HepG2 (cell line): ENCODE results near the gene ADSS1. TPM values are rescaled to one million over a fixed set of nuclear protein-coding genes. Genes with fewer than 3 reads are reported as not detected.

Experiments used
- ARHGAP35 ChIP-seq: sonication (generic); formaldehyde crosslinking; IDR thresholded peaks from 2 replicates; pipeline ENCODE4 v1.9.0; 2022; ENCODE audit warnings: mild to moderate bottlenecking, inconsistent platforms, moderate library complexity, missing genetic modification reagents, borderline replicate concordance
- ATF1 ChIP-seq: IDR thresholded peaks from 2 replicates; pipeline ENCODE4 v1.6.1; 2016; ENCODE audit warnings: mild to moderate bottlenecking, control low read depth
- FOXO1 ChIP-seq: sonication (generic); formaldehyde crosslinking; IDR thresholded peaks from 2 replicates; pipeline ENCODE4 v1.4.0; 2020; ENCODE audit warnings: missing genetic modification reagents
- HDAC1 ChIP-seq: sonication (generic); formaldehyde crosslinking; IDR thresholded peaks from 2 replicates; pipeline ENCODE4 v1.5.1; 2020; ENCODE audit warnings: mild to moderate bottlenecking, missing genetic modification reagents
- ISL2 ChIP-seq: sonication (generic); formaldehyde crosslinking; IDR thresholded peaks from 2 replicates; pipeline ENCODE4 v1.5.0; 2020; ENCODE audit warnings: missing genetic modification reagents
- KLF6 ChIP-seq: IDR thresholded peaks from 2 replicates; pipeline ENCODE4 v1.8.0; 2016; ENCODE audit warnings: missing biosample characterization, missing genetic modification reagents
- PITX1 ChIP-seq: sonication (generic); formaldehyde crosslinking; IDR thresholded peaks from 2 replicates; pipeline ENCODE4 v1.5.1; 2020; ENCODE audit warnings: mild to moderate bottlenecking, missing genetic modification reagents
- SAFB2 ChIP-seq: sonication (generic); formaldehyde crosslinking; IDR thresholded peaks from 2 replicates; pipeline ENCODE4 v1.5.1; 2020; ENCODE audit warnings: missing genetic modification reagents, low read depth, mild to moderate bottlenecking, borderline replicate concordance
- SMC3 ChIP-seq: IDR thresholded peaks from 2 replicates; pipeline ENCODE4 v1.6.1; 2011; ENCODE audit warnings: low read length, improper control_type of control experiment
- STAG1 ChIP-seq: sonication (generic); formaldehyde crosslinking; IDR thresholded peaks from 2 replicates; pipeline ENCODE4 v1.4.0; 2020; ENCODE audit warnings: missing genetic modification reagents
- TOPORS ChIP-seq: sonication (generic); formaldehyde crosslinking; IDR thresholded peaks from 2 replicates; pipeline ENCODE4 v1.8.0; 2023; ENCODE audit warnings: mild to moderate bottlenecking, missing genetic modification reagents
- ZBTB42 ChIP-seq: sonication (generic); formaldehyde crosslinking; IDR thresholded peaks from 2 replicates; pipeline ENCODE4 v1.5.0; 2020; ENCODE audit warnings: mild to moderate bottlenecking, missing genetic modification reagents
- ZNF263 ChIP-seq: sonication (generic); formaldehyde crosslinking; IDR thresholded peaks from 2 replicates; pipeline ENCODE4 v1.4.0; 2020; ENCODE audit warnings: missing genetic modification reagents
- ZNF274 ChIP-seq: sonication (generic); formaldehyde crosslinking; IDR thresholded peaks from 2 replicates; pipeline ENCODE4 v1.5.1; 2020; ENCODE audit warnings: mild to moderate bottlenecking, missing genetic modification reagents
- ZNF569 ChIP-seq: sonication (generic); formaldehyde crosslinking; IDR thresholded peaks from 2 replicates; pipeline ENCODE4 v1.5.0; 2020; ENCODE audit warnings: mild to moderate bottlenecking, missing genetic modification reagents, moderate library complexity, borderline replicate concordance
- ZNF761 ChIP-seq: sonication (generic); formaldehyde crosslinking; conservative IDR thresholded peaks from 2 replicates; pipeline ENCODE4 v1.4.0; 2020; ENCODE audit warnings: mild to moderate bottlenecking, missing genetic modification reagents
- ZNF775 ChIP-seq: sonication (generic); formaldehyde crosslinking; IDR thresholded peaks from 2 replicates; pipeline ENCODE4 v1.4.0; 2020; ENCODE audit warnings: missing genetic modification reagents, mild to moderate bottlenecking, moderate library complexity, borderline replicate concordance
- polyA plus RNA-seq, 8 experiments: library from polyadenylated mRNA; depleted of rRNA in 3 of 8; stranded (reverse) in 7 of 8; unstranded in 1 of 8; fragments of >200 nt; fragmentation: Illumina TruSeq in 4 of 8; extraction: Trizol in 4 of 8; gene quantifications; 2 replicates each; pipeline versions ENCODE4 v1.2.1 to v1.2.3, GENCODE V29; 2011 to 2016; ENCODE audit warnings: low read depth in 4 of 8, missing spikeins in 1 of 8, mixed read lengths in 1 of 8; ENCODE audit not compliant: insufficient read depth in 1 of 8
- total RNA-seq, 5 experiments: library from RNA; depleted of rRNA; stranded (reverse); fragments of >200 nt; fragmentation: Illumina TruSeq; extraction: Trizol; gene quantifications; 2 replicates each; pipeline ENCODE4 v1.2.3, GENCODE V29; 2016; ENCODE audit warnings: low read depth in 1 of 5
- TF ChIP-seq, protein P1 (sequence below): sonication (generic); formaldehyde crosslinking; IDR thresholded peaks from 2 replicates; pipeline ENCODE4 v1.5.0; 2020; ENCODE audit warnings: mild to moderate bottlenecking, missing genetic modification reagents, moderate library complexity
- TF ChIP-seq, protein P2 (sequence below): sonication (generic); formaldehyde crosslinking; IDR thresholded peaks from 2 replicates; pipeline ENCODE4 v1.9.0; 2022; ENCODE audit warnings: low read depth, missing genetic modification reagents
- TF ChIP-seq, protein P3 (sequence below): sonication (generic); formaldehyde crosslinking; IDR thresholded peaks from 2 replicates; pipeline ENCODE4 v1.5.1; 2020; ENCODE audit warnings: missing genetic modification reagents, mild to moderate bottlenecking, borderline replicate concordance
- TF ChIP-seq, protein P4 (sequence below): sonication (generic); formaldehyde crosslinking; IDR thresholded peaks from 2 replicates; pipeline ENCODE4 v1.9.0; 2021; ENCODE audit warnings: missing genetic modification reagents, borderline replicate concordance

Gene ADSS1
- total and polyA plus RNA-seq, 2 of the 13 experiments (the other 11 are each of a cell fraction or from before 2014, with no cell fraction given) = 1.0 to 36.7 TPM

DNA sequence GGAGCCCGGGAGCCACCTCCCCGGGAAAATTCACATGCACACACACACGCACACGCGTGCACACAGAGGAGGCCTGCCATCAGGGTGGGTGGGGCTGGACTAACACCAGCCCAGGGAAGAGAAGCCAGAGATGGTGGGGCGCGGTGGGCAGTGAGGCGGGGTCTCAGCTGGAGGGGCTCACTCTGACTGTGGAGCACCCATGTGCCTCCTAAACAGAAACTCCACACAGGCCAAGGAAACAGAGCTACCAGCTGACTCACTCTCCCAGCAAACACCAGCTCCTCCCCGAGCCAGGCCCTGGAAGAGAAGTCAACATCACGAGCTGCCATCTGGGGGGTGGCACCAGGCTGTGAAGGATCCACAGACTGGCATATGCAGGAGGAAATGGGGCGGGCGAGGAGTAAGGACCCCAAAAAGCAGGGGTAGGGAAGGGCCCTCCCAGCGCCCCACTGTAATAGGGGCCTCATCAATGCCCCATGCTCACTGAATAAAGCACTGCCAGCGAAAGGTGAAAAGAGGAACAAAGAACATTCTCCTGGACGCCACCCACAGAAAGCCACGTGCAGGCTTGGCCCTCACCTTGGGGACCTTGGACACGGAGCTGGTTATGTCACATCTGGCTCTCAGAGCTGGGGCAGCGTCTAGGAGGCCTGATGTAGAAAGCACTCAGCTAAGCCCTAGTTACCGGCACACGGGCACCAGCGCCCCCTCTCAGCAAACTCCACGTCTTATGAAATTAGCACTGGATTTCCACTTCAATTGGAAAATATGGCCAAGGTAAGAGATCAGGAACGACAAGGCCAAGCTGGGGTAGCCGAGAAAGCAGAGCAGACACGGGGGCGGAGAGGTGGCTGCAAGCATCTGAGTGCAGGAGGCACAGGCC is 43.0 kb upstream of the ADSS1 start (continued):
- no peak for TF ChIP-seq ZNF569 (CRISPR knock-in tag)
- TF ChIP-seq ZNF775 (CRISPR knock-in tag) = no peak
- TF ChIP-seq ATF1 (CRISPR knock-in tag) = no peak
- no peak for TF ChIP-seq HDAC1 (CRISPR knock-in tag)
- no peak for TF ChIP-seq ZBTB42 (CRISPR knock-in tag)
- TF ChIP-seq PITX1 = peak; percentile 61; the same call in 1 of the 2 replicates
- TF ChIP-seq, protein P1, sequence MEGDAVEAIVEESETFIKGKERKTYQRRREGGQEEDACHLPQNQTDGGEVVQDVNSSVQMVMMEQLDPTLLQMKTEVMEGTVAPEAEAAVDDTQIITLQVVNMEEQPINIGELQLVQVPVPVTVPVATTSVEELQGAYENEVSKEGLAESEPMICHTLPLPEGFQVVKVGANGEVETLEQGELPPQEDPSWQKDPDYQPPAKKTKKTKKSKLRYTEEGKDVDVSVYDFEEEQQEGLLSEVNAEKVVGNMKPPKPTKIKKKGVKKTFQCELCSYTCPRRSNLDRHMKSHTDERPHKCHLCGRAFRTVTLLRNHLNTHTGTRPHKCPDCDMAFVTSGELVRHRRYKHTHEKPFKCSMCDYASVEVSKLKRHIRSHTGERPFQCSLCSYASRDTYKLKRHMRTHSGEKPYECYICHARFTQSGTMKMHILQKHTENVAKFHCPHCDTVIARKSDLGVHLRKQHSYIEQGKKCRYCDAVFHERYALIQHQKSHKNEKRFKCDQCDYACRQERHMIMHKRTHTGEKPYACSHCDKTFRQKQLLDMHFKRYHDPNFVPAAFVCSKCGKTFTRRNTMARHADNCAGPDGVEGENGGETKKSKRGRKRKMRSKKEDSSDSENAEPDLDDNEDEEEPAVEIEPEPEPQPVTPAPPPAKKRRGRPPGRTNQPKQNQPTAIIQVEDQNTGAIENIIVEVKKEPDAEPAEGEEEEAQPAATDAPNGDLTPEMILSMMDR (CRISPR knock-in tag) = peak; percentile 70
- TF ChIP-seq ARHGAP35 = no peak
- peak; percentile 35; the same call in 1 of the 2 replicates for TF ChIP-seq ZNF274 (CRISPR knock-in tag)
- TF ChIP-seq, protein P2, sequence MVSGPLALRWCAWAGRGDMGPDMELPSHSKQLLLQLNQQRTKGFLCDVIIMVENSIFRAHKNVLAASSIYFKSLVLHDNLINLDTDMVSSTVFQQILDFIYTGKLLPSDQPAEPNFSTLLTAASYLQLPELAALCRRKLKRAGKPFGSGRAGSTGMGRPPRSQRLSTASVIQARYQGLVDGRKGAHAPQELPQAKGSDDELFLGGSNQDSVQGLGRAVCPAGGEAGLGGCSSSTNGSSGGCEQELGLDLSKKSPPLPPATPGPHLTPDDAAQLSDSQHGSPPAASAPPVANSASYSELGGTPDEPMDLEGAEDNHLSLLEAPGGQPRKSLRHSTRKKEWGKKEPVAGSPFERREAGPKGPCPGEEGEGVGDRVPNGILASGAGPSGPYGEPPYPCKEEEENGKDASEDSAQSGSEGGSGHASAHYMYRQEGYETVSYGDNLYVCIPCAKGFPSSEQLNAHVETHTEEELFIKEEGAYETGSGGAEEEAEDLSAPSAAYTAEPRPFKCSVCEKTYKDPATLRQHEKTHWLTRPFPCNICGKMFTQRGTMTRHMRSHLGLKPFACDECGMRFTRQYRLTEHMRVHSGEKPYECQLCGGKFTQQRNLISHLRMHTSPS (CRISPR knock-in tag) = peak; percentile 82
- peak; percentile 69 for TF ChIP-seq STAG1
- TF ChIP-seq SMC3 = 0 out of 2 replicates have a peak, but pooled peaks have one; percentile 30
- TF ChIP-seq SAFB2 = no peak
- TF ChIP-seq, protein P3, sequence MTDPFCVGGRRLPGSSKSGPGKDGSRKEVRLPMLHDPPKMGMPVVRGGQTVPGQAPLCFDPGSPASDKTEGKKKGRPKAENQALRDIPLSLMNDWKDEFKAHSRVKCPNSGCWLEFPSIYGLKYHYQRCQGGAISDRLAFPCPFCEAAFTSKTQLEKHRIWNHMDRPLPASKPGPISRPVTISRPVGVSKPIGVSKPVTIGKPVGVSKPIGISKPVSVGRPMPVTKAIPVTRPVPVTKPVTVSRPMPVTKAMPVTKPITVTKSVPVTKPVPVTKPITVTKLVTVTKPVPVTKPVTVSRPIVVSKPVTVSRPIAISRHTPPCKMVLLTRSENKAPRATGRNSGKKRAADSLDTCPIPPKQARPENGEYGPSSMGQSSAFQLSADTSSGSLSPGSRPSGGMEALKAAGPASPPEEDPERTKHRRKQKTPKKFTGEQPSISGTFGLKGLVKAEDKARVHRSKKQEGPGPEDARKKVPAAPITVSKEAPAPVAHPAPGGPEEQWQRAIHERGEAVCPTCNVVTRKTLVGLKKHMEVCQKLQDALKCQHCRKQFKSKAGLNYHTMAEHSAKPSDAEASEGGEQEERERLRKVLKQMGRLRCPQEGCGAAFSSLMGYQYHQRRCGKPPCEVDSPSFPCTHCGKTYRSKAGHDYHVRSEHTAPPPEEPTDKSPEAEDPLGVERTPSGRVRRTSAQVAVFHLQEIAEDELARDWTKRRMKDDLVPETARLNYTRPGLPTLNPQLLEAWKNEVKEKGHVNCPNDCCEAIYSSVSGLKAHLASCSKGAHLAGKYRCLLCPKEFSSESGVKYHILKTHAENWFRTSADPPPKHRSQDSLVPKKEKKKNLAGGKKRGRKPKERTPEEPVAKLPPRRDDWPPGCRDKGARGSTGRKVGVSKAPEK (CRISPR knock-in tag) = no peak
- TF ChIP-seq ISL2 = no peak
- TF ChIP-seq FOXO1 = no peak
- TF ChIP-seq, protein P4, sequence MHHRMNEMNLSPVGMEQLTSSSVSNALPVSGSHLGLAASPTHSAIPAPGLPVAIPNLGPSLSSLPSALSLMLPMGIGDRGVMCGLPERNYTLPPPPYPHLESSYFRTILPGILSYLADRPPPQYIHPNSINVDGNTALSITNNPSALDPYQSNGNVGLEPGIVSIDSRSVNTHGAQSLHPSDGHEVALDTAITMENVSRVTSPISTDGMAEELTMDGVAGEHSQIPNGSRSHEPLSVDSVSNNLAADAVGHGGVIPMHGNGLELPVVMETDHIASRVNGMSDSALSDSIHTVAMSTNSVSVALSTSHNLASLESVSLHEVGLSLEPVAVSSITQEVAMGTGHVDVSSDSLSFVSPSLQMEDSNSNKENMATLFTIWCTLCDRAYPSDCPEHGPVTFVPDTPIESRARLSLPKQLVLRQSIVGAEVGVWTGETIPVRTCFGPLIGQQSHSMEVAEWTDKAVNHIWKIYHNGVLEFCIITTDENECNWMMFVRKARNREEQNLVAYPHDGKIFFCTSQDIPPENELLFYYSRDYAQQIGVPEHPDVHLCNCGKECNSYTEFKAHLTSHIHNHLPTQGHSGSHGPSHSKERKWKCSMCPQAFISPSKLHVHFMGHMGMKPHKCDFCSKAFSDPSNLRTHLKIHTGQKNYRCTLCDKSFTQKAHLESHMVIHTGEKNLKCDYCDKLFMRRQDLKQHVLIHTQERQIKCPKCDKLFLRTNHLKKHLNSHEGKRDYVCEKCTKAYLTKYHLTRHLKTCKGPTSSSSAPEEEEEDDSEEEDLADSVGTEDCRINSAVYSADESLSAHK (CRISPR knock-in tag) = no peak
- 0 out of 2 replicates have a peak, but pooled peaks have one; percentile 16 for TF ChIP-seq ZNF761
- peak; percentile 19; the same call in 1 of the 2 replicates for TF ChIP-seq ZNF263 (CRISPR knock-in tag)
- no peak for TF ChIP-seq TOPORS (CRISPR knock-in tag)
- TF ChIP-seq KLF6 = no peak
